HG02884 (cell line): ENCODE measurements around the gene DAPK1.

ENCODE experiments used
- ATAC-seq: cut with Tn5 transposase; IDR thresholded peaks from one replicate; pipeline ENCODE4 v1.9.1; 2021; ENCODE audit warnings: mild to moderate bottlenecking, moderate library complexity; ENCODE audit not compliant: unreplicated experiment

DAPK1 gene

GRCh38 chr9:87587864-87588263 lies 90.2 kb downstream of the DAPK1 start:
- no peak for ATAC-seq

- ATAC-seq, result no peak
Measured at GRCh38 chr9:87588339-87588738, 90.7 kb downstream of the DAPK1 start.

GRCh38 chr9:87590996-87591395 lies 93.3 kb downstream of the DAPK1 start:
- ATAC-seq, result no peak

- no peak for ATAC-seq
Measured at GRCh38 chr9:87592554-87593358, 95.1 kb downstream of the DAPK1 start.

- no peak for ATAC-seq
Measured at GRCh38 chr9:87593359-87593980, 95.8 kb downstream of the DAPK1 start.

- no peak for ATAC-seq
Measured at GRCh38 chr9:87594194-87594593, 96.5 kb downstream of the DAPK1 start.

GRCh38 chr9:87594662-87595061 lies 97.0 kb downstream of the DAPK1 start:
- ATAC-seq, result no peak

GRCh38 chr9:87595610-87596009 lies 97.9 kb downstream of the DAPK1 start:
- ATAC-seq, result no peak

GRCh38 chr9:87596862-87597261 lies 99.2 kb downstream of the DAPK1 start:
- no peak for ATAC-seq

- ATAC-seq, result no peak
Measured at GRCh38 chr9:87597710-87598443, 100.2 kb downstream of the DAPK1 start.

GRCh38 chr9:87599901-87600610 lies 102.4 kb downstream of the DAPK1 start:
- ATAC-seq, result no peak

GRCh38 chr9:87601176-87601575 lies 103.5 kb downstream of the DAPK1 start:
- ATAC-seq, result no peak

- ATAC-seq, result no peak
Measured at GRCh38 chr9:87601595-87601994, 103.9 kb downstream of the DAPK1 start.

- no peak for ATAC-seq
Measured at GRCh38 chr9:87602933-87603643, 105.4 kb downstream of the DAPK1 start.

GRCh38 chr9:87603854-87604490 lies 106.3 kb downstream of the DAPK1 start:
- no peak for ATAC-seq

GRCh38 chr9:87604886-87605588 lies 107.4 kb downstream of the DAPK1 start:
- ATAC-seq, result no peak

- no peak for ATAC-seq
Measured at GRCh38 chr9:87605676-87606075, 108.0 kb downstream of the DAPK1 start.

- no peak for ATAC-seq
Measured at GRCh38 chr9:87606841-87607521, 109.3 kb downstream of the DAPK1 start.

GRCh38 chr9:87607859-87608258 lies 110.2 kb downstream of the DAPK1 start:
- no peak for ATAC-seq
